NB4 (cell line): ENCODE data around the gene DNAJA2.

ENCODE experiments used
- POLR2A ChIP-seq: IDR thresholded peaks from 2 replicates; pipeline ENCODE4 v1.6.1; 2011; ENCODE audit warnings: mild to moderate bottlenecking; ENCODE audit not compliant: insufficient read length; ENCODE audit errors: extremely low read depth
- TF ChIP-seq, protein P1 (sequence below): IDR thresholded peaks from one replicate; pipeline ENCODE4 v1.5.1; 2012; ENCODE audit warnings: low read depth, low read length
- TF ChIP-seq, protein P2 (sequence below): IDR thresholded peaks from 2 replicates; pipeline ENCODE4 v1.6.1; 2011; ENCODE audit warnings: low read depth, low read length

DNA sequence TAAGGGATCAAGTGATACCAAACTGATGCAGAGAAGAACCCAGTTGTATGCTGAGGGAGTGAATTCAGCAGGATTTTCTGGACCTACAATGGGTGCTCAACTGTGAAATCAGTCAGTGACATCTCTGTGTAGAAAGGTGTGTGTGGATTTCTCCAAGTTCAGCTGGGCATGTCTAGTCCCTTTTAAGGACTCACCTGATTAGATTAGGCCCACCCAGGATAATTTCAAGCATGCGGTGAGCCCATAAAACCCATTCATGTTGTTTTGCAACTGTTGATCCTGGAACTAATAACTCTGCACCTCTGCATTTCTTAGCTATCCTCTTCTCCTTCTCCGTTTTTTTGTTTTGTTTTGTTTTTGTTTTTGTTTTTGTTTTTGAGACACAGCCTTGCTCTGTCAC, 35.1 kb upstream of the DNAJA2 start:
- TF ChIP-seq, protein P1, sequence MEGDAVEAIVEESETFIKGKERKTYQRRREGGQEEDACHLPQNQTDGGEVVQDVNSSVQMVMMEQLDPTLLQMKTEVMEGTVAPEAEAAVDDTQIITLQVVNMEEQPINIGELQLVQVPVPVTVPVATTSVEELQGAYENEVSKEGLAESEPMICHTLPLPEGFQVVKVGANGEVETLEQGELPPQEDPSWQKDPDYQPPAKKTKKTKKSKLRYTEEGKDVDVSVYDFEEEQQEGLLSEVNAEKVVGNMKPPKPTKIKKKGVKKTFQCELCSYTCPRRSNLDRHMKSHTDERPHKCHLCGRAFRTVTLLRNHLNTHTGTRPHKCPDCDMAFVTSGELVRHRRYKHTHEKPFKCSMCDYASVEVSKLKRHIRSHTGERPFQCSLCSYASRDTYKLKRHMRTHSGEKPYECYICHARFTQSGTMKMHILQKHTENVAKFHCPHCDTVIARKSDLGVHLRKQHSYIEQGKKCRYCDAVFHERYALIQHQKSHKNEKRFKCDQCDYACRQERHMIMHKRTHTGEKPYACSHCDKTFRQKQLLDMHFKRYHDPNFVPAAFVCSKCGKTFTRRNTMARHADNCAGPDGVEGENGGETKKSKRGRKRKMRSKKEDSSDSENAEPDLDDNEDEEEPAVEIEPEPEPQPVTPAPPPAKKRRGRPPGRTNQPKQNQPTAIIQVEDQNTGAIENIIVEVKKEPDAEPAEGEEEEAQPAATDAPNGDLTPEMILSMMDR: no peak
- no peak for TF ChIP-seq POLR2A
- TF ChIP-seq, protein P2, sequence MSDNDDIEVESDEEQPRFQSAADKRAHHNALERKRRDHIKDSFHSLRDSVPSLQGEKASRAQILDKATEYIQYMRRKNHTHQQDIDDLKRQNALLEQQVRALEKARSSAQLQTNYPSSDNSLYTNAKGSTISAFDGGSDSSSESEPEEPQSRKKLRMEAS: no peak
